Measurements from ENCODE around the gene LLGL1.

Gene LLGL1

GRCh38 chr17:18227635-18228034, 2.2 kb downstream of the LLGL1 start:
- TF ChIP-seq POLR2AphosphoS5 (IDR thresholded peaks at IDR 0.05; ENCODE audit: low read depth): no peak
- TF ChIP-seq SPI1 (IDR thresholded peaks at IDR 0.05; ENCODE audit: borderline replicate concordance, low read depth): no peak
- TF ChIP-seq GABPA (IDR thresholded peaks at IDR 0.05; ENCODE audit: low read depth): no peak
- TF ChIP-seq CTCF (IDR thresholded peaks at IDR 0.05; ENCODE audit: insufficient read depth, low read length): no peak
- no peak for TF ChIP-seq REST (IDR thresholded peaks at IDR 0.05; ENCODE audit: insufficient replicate concordance, low read depth)
- no peak overlapping the region for H3K27ac ChIP-seq (replicated peaks)
- no peaks in the 10 kb centered on the region for H3K27me3 ChIP-seq (ENCODE audit: insufficient read depth, poor library complexity, severe bottlenecking)
- no peak overlapping the region for H3K4me3 ChIP-seq (replicated peaks; ENCODE audit: insufficient read depth, low read length)
- DNase-seq (ENCODE audit: low read depth in 1 of 2, low spot score in 1 of 2): no peak

GRCh38 chr17:18228176-18228682, 2.8 kb downstream of the LLGL1 start:
- no peaks in the 10 kb centered on the region for H3K27me3 ChIP-seq (ENCODE audit: insufficient read depth, poor library complexity, severe bottlenecking)
- no peak for DNase-seq (ENCODE audit: low read depth in 1 of 2, low spot score in 1 of 2)
- TF ChIP-seq GABPA (IDR thresholded peaks at IDR 0.05; ENCODE audit: low read depth): no peak
- TF ChIP-seq POLR2AphosphoS5 (IDR thresholded peaks at IDR 0.05; ENCODE audit: low read depth): no peak
- TF ChIP-seq REST (IDR thresholded peaks at IDR 0.05; ENCODE audit: insufficient replicate concordance, low read depth): no peak
- no peak for TF ChIP-seq CTCF (IDR thresholded peaks at IDR 0.05; ENCODE audit: insufficient read depth, low read length)
- TF ChIP-seq SPI1 (IDR thresholded peaks at IDR 0.05; ENCODE audit: borderline replicate concordance, low read depth): no peak
- H3K27ac ChIP-seq (replicated peaks): no peak overlapping the region
- H3K4me3 ChIP-seq (replicated peaks; ENCODE audit: insufficient read depth, low read length): no peak overlapping the region

GRCh38 chr17:18229254-18229653, 3.8 kb downstream of the LLGL1 start:
- DNase-seq (ENCODE audit: low read depth in 1 of 2, low spot score in 1 of 2): no peak
- Histone ChIP-seq H3K27ac (replicated peaks) (no peak overlapping the region), H3K4me3 (replicated peaks; ENCODE audit: insufficient read depth, low read length) (no peak overlapping the region), H3K27me3 (ENCODE audit: insufficient read depth, poor library complexity, severe bottlenecking) (no peaks in the 10 kb centered on the region)
- TF ChIP-seq SPI1 (IDR thresholded peaks at IDR 0.05; ENCODE audit: borderline replicate concordance, low read depth) (no peak), REST (IDR thresholded peaks at IDR 0.05; ENCODE audit: insufficient replicate concordance, low read depth) (no peak), CTCF (IDR thresholded peaks at IDR 0.05; ENCODE audit: insufficient read depth, low read length) (no peak)

Measured in HL-60 (cell line).